HG02973 (cell line): Measurements from ENCODE around the gene SERPINB6.
"Not testable (repeated sequence)": the region's sequence is repeated elsewhere in the genome, so short reads cannot be mapped to it uniquely, and the experiment has no call there.

Experiments
- ATAC-seq: cut with Tn5 transposase; IDR thresholded peaks from one replicate; pipeline ENCODE4 v1.9.1; 2021; ENCODE audit warnings: moderate library complexity; ENCODE audit not compliant: unreplicated experiment

The SERPINB6 gene

GRCh38 chr6:2917065-2917464 is 54.3 kb downstream of the SERPINB6 start:
- ATAC-seq = no peak

GRCh38 chr6:2916158-2916925 is 55.0 kb downstream of the SERPINB6 start:
- no peak for ATAC-seq

GRCh38 chr6:2915150-2915549 is 56.2 kb downstream of the SERPINB6 start:
- ATAC-seq = no peak

- no peak for ATAC-seq
Observed at GRCh38 chr6:2914318-2914660, 57.1 kb downstream of the SERPINB6 start.

- no peak for ATAC-seq
Observed at GRCh38 chr6:2913621-2914317, 57.6 kb downstream of the SERPINB6 start.

GRCh38 chr6:2911171-2911570 is 60.2 kb downstream of the SERPINB6 start:
- ATAC-seq = peak; percentile 57

- no peak for ATAC-seq
Observed at GRCh38 chr6:2909718-2910117, 61.6 kb downstream of the SERPINB6 start.

GRCh38 chr6:2909051-2909606 is 62.2 kb downstream of the SERPINB6 start:
- not testable (repeated sequence) for ATAC-seq

- not testable (repeated sequence) for ATAC-seq
Observed at GRCh38 chr6:2908516-2908915, 62.9 kb downstream of the SERPINB6 start.

- not testable (repeated sequence) for ATAC-seq
Observed at GRCh38 chr6:2903411-2904185, 67.8 kb downstream of the SERPINB6 start.

GRCh38 chr6:2901645-2902502 is 69.5 kb downstream of the SERPINB6 start:
- not testable (repeated sequence) for ATAC-seq

- ATAC-seq = no peak
Observed at GRCh38 chr6:2900821-2901644, 70.3 kb downstream of the SERPINB6 start.

GRCh38 chr6:2900221-2900807 is 71.1 kb downstream of the SERPINB6 start:
- no peak for ATAC-seq

GRCh38 chr6:2899596-2899995 is 71.8 kb downstream of the SERPINB6 start:
- ATAC-seq = no peak
